Measurements from ENCODE around the gene CAV2.
"Not testable (repeated sequence)": the region's sequence is repeated elsewhere in the genome, so short reads cannot be mapped to it uniquely, and the experiment has no call there.

Gene CAV2

GRCh38 chr7:116483271-116483942 lies 16.1 kb upstream of the CAV2 start:
- no peak for TF ChIP-seq CTCF (IDR thresholded peaks at IDR 0.05; ENCODE audit: low read depth, low read length)
- no peak for DNase-seq (ENCODE audit: extremely low read depth, low read depth)

- not testable (repeated sequence) for DNase-seq (ENCODE audit: extremely low read depth, low read depth)
These were observed 15.1 kb upstream of the CAV2 start for GRCh38 chr7:116484389-116484788.

GRCh38 chr7:116487907-116488521 lies 11.5 kb upstream of the CAV2 start:
- DNase-seq (ENCODE audit: extremely low read depth, low read depth) = no peak
- TF ChIP-seq CTCF (IDR thresholded peaks at IDR 0.05; ENCODE audit: low read depth, low read length) = no peak

GRCh38 chr7:116490351-116490750 lies 9.2 kb upstream of the CAV2 start:
- TF ChIP-seq CTCF (IDR thresholded peaks at IDR 0.05; ENCODE audit: low read depth, low read length) = no peak
- no peak for DNase-seq (ENCODE audit: extremely low read depth, low read depth)

GRCh38 chr7:116491887-116492653 lies 7.5 kb upstream of the CAV2 start:
- TF ChIP-seq CTCF (IDR thresholded peaks at IDR 0.05; ENCODE audit: low read depth, low read length) = no peak
- DNase-seq (ENCODE audit: extremely low read depth, low read depth) = no peak

- no peak for TF ChIP-seq CTCF (IDR thresholded peaks at IDR 0.05; ENCODE audit: low read depth, low read length)
These were observed 6.9 kb upstream of the CAV2 start for GRCh38 chr7:116492654-116493109.

GRCh38 chr7:116493449-116493848 lies 6.1 kb upstream of the CAV2 start:
- no peak for DNase-seq (ENCODE audit: extremely low read depth, low read depth)
- TF ChIP-seq CTCF (IDR thresholded peaks at IDR 0.05; ENCODE audit: low read depth, low read length) = no peak

More at GRCh38 chr7:116492654-116493109, 6.9 kb upstream of the CAV2 start:
- no peak for DNase-seq (ENCODE audit: extremely low read depth, low read depth)
